HG02973 (cell line): ENCODE measurements around the gene ARHGEF4.

Source experiments
- ATAC-seq: cut with Tn5 transposase; IDR thresholded peaks from one replicate; pipeline ENCODE4 v1.9.1; 2021; ENCODE audit warnings: moderate library complexity; ENCODE audit not compliant: unreplicated experiment

ARHGEF4 gene

GRCh38 chr2:130832296-130832940 is 4.3 kb upstream of the ARHGEF4 start:
- ATAC-seq: no peak

DNA sequence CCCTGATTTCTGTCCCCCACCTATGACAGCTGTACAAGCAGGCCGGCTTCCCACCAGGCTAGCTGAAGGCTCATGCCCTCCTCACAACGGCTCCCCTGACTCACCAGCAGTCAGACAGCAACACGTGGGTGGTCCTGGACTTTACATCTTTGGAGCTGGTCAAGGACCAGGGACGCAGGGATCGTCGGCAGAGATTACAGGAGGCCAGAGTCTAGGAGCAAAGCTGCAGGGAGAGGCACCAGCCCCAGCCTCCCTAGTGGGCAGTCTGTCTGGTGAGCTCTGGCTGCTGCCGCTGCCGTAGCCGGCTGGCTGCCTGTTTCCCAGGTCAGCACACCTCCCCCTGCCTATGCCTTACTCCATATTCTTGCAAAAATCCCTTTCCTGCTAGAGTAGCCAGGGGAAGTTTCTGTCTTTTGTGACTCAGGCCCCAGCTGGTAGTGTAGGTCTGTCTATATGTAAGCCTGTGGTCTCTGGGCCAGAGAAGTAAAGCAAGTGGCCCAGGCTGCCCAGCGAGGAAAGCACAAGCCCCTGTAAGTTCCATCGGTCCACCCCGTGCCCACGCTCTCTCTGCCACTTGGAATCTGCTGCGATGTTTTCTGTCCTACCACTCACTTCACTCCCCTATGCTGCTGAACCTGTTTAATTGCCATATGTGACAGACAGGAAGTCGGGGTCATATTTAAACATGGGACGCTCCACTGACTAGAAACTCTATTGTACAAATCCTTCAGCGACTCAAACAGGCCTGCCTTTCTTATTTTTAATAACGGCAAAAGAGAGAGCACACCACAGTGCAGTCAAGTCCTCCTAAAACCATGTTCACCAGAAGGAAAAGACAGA is 2.4 kb upstream of the ARHGEF4 start:
- ATAC-seq: no peak

- no peak for ATAC-seq
These were observed 1.6 kb upstream of the ARHGEF4 start for GRCh38 chr2:130834931-130835765.

DNA sequence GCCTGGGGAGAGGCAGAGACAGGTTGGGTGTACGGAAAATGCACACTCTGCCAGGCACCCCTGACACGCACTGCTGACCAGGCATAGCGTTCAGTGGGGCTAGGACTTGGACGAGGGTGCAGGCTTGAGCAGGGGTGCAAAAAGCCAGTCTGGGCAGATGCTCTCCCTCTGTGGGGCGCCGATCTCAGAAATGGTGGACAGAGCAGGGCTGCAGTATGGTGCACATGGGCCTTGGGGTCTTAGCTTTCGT is 1.0 kb upstream of the ARHGEF4 start:
- no peak for ATAC-seq

- no peak for ATAC-seq
These were observed 579 bp downstream of the ARHGEF4 start for GRCh38 chr2:130837175-130837810.

DNA sequence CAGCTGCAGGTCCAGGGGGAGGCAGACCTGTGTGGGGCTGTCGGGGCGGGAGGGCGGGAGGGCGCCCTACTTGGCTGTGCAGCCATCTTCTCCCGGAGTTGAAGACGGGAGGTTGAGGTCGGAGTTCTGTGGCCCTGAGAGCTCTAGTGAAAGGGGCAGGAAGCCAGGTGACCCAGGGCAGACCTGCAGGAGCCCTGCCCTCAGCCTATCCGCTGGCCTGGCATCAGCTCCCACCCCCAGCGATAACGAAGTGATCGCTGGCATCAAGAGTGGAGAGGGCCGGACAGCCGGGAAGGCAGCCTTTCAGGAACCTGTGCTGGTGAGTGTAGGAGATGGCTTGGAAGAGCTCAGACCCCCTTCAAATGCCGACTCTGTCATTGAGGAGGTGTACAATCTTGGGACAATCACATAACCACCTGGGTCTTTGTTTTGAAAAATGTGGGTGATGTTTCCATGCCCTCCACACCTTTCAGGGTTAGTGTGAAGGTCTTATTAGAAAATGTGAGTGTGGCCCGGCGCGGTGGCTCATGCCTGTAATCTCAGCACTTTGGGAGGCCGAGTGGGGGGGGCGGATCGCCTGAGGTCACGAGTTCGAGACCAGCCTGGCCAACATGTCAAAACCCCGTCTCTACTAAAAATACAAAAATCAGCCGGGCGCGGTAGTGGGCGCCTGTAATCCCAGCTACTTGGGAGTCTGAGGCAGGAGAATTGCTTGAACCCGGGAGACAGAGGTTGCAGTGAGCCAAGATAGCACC is 1.3 kb downstream of the ARHGEF4 start:
- ATAC-seq: no peak

- ATAC-seq: no peak
These were observed 2.5 kb downstream of the ARHGEF4 start for GRCh38 chr2:130839011-130839780.

- ATAC-seq: no peak
These were observed 3.8 kb downstream of the ARHGEF4 start for GRCh38 chr2:130840506-130840905.

DNA sequence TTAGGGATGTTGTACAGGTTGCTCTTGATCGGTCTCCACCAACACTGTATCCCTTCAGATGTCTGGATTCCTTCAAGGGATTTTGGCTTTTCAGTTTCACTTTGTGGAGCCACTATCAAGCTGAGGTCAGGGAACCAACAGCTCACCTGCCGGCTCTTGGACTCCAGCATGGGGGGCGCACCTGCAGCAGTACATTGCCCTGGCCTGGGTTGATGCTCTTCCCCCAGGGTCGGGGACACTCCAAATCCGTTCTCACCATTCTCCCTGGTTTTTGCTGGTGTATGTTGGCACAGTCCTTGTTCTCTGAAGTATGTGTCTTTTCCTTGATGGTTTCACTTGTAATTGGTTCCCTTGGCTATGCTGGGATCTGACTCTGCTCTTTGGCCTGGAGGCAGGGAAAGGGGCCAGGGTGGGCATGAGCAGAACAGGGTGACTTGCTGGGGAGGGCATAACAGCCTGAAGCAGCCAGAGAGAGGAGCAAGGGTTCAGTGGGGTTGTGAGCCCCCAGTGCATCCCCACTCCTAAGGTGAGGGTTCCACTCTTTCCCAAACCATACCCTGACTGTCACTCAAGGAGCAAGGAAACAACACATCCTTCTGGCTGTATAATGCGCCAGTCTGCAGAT is 5.1 kb downstream of the ARHGEF4 start:
- ATAC-seq: no peak

DNA sequence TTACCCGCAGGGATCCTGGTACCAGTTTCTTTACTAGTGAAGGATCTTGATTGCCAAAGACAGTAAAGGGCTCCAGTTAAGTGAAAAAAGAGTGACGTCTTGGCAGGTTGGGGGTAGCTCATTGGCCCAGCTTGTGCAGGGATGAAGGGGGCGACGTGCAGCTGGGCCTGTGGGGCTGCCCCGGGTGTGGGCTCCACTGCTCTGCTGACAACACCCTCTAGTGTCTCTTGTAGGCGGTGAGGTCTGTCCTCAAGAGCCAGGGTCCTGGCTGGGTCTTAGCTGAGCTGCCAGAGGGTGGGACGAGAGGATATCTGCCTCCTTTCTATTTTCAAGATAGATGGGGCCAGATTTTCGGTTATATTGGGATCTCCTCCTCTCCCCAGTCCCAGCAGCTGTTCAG is 6.1 kb downstream of the ARHGEF4 start:
- no peak for ATAC-seq

- no peak for ATAC-seq
These were observed 6.7 kb downstream of the ARHGEF4 start for GRCh38 chr2:130843321-130843985.

- ATAC-seq: no peak
These were observed 7.4 kb downstream of the ARHGEF4 start for GRCh38 chr2:130844161-130844560.

- ATAC-seq: no peak
These were observed 8.9 kb downstream of the ARHGEF4 start for GRCh38 chr2:130845505-130846085.

DNA sequence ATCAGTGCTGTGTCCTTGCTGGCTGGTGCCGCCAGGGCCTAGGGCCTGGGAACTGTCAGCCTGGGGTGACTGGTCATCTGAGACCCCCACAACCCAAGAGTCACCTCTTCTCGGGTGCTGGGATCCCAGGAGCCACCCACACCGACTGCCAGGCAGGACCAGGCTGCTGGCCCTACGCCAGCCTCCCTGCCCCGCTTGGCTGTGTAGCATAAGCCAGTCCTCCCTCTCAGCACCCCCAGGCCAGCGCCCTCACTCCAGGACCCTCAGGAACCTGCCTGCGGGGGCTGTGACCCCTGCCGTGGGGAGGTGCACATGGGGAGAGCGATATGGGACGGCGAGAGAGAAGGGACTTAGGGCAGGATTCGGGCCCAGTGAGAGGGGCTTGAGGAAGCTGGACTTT is 9.5 kb downstream of the ARHGEF4 start:
- no peak for ATAC-seq

- ATAC-seq: no peak
These were observed 10.1 kb downstream of the ARHGEF4 start for GRCh38 chr2:130846686-130847375.

GRCh38 chr2:130847776-130848525 is 11.2 kb downstream of the ARHGEF4 start:
- ATAC-seq: no peak

DNA sequence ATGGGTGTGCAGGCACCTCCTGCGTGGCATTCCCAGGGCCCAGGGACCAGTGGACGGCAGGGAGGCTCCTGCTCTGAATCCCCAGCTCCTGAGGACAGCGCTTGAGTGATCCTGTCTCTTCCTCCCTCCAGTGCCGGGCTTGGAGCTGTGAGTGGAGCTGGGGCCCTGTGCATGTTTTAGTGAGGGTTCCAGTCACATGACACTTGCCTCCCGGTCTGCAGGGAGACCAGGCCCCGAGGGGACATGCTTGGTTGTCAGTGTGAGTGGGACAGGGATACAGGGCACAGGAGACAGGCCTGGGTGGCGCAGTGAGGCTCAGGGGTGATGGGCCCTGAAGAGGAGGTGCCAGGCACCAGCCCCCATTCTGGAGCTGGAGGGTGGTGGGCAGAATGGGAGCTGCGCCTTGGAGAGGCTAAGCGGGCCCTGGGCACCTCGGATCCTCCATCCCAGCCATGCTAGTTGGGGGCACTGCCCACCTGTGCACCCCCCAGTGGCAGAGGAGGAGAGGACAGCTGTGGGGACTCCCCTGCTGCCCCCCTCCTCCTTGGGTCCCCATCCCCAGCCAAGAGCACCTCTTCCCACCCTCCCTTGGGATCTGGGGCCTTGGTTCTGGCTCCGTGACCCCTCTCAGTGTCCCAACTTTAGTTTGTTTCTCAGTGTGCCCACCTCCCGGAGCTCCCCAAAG is 12.0 kb downstream of the ARHGEF4 start:
- ATAC-seq: no peak
